ENCODE results near the gene MTERF4.
A peak's percentile ranks its signal among the peaks of the same experiment; 100 is the strongest.

The MTERF4 gene

DNA sequence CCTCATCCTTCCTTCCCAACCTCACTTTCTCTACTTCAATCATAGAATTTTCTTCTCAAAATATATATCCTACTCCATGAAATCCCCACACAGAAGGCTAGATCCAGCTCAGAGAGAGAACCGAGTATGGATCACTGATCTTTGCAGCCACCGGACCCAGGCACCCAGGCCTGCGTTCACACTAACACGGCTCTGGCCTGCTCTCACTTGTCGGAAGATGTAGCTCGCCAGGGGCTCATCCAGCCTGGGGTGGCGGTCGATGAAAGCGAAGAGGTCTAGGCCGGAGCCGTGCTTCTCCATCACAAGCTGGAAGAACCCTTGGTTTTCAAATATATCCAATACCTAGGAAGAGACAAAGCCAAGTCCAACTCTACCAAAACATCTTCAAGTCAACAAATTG, 12.7 kb upstream of the MTERF4 start:
- TF ChIP-seq SPI1 (IDR thresholded peaks at IDR 0.05; ENCODE audit: low read depth, low read length) (no peak), PAX5 (IDR thresholded peaks at IDR 0.05; ENCODE audit: insufficient read depth, low read length, severe bottlenecking) (no peak), TAF1 (IDR thresholded peaks at IDR 0.05; ENCODE audit: low read depth, low read length) (no peak), POLR2AphosphoS5 (IDR thresholded peaks at IDR 0.05; ENCODE audit: low read depth, low read length) (no peak)
- DNase-seq (ENCODE audit: insufficient read length, low spot score) (no peak), FAIRE-seq (no peak)

GRCh38 chr2:241112592-241112991, 10.5 kb upstream of the MTERF4 start:
- FAIRE-seq (peak; percentile 87), DNase-seq (ENCODE audit: insufficient read length, low spot score) (no peak)
- TF ChIP-seq TAF1 (IDR thresholded peaks at IDR 0.05; ENCODE audit: low read depth, low read length) (no peak), POU2F2 (IDR thresholded peaks at IDR 0.05; ENCODE audit: low read depth, low read length) (no peak)

- no peak for DNase-seq (ENCODE audit: insufficient read length, low spot score)
- FAIRE-seq: peak; percentile 23
- no peak for TF ChIP-seq PAX5 (IDR thresholded peaks at IDR 0.05; ENCODE audit: insufficient read depth, low read length, severe bottlenecking)
- no peak for TF ChIP-seq POU2F2 (IDR thresholded peaks at IDR 0.05; ENCODE audit: low read depth, low read length)
- no peak for TF ChIP-seq SPI1 (IDR thresholded peaks at IDR 0.05; ENCODE audit: low read depth, low read length)
- TF ChIP-seq POLR2A (IDR thresholded peaks at IDR 0.05; ENCODE audit: low read depth, low read length): no peak
- TF ChIP-seq POLR2AphosphoS5 (IDR thresholded peaks at IDR 0.05; ENCODE audit: low read depth, low read length): no peak
- TF ChIP-seq TAF1 (IDR thresholded peaks at IDR 0.05; ENCODE audit: low read depth, low read length): no peak
Measured at GRCh38 chr2:241112046-241112445, 10.0 kb upstream of the MTERF4 start.

DNA sequence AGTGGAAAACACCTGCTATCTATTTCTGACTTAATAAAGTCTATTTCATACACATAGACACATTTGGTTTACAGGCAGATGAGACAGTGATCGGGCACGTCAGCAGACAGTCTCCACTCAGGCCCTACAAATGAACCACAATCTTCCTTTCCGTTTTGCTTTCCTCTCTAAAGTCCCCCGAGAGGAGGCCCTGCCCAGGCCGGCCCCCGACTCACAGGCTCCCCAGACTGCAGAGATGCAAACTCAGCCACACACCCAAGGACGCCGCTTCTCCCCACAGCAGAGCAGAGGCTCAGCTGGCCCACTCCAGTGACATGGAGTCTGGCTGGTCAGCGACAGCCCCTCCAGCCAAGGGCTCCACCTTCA, 9.3 kb upstream of the MTERF4 start:
- DNase-seq (ENCODE audit: insufficient read length, low spot score): no peak
- FAIRE-seq: no peak
- TF ChIP-seq POLR2A (IDR thresholded peaks at IDR 0.05; ENCODE audit: low read depth, low read length) (peak; percentile 20; the same call in 1 of the 2 replicates), SPI1 (IDR thresholded peaks at IDR 0.05; ENCODE audit: low read depth, low read length) (no peak), TAF1 (IDR thresholded peaks at IDR 0.05; ENCODE audit: low read depth, low read length) (peak; percentile 55; the same call in 1 of the 2 replicates), POU2F2 (IDR thresholded peaks at IDR 0.05; ENCODE audit: low read depth, low read length) (0 out of 2 replicates have a peak, but pooled peaks have one; percentile 33), POLR2AphosphoS5 (IDR thresholded peaks at IDR 0.05; ENCODE audit: low read depth, low read length) (0 out of 2 replicates have a peak, but pooled peaks have one; percentile 39), PAX5 (IDR thresholded peaks at IDR 0.05; ENCODE audit: insufficient read depth, low read length, severe bottlenecking) (no peak)

DNA sequence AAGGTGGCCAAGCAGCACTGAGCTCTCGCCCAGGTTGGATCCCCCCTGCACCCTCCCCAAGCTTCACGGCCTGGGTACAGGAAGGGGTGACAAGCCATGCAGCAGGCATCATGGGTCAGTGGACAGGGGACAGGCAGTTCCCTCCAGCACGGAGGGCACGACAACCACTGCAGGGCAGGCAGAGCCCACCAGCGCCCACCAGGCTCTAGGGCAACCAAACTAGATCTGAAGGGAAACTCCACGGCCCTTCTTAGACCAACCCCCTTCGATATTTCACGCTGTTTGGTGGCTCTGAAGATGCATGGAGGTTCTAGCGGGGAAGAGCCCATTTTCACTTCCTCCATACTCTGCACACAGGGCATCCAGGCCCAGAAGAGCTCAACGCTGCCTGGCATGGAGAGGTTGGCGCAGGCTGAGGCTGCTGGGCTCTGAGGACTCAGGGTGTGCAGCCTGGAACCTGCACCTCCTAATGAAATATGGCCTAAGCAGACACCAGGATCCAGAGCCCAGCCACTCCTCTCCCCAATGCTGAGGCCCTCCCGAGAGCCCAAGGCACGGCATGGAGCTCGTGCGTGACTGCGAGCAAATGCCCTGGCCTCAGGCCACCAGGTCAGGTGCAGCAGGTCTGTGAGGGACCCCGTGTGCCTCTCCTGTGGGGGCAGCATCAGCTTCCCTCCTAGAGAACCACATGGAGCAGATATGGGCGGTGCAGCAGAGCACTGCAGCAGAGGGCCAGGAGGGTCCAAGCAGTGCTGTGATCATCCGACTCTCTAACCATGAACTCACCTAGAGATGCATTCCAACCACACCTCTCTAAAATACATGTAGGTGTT, 8.7 kb upstream of the MTERF4 start:
- DNase-seq (ENCODE audit: insufficient read length, low spot score): no peak
- FAIRE-seq: peak; percentile 95

DNA sequence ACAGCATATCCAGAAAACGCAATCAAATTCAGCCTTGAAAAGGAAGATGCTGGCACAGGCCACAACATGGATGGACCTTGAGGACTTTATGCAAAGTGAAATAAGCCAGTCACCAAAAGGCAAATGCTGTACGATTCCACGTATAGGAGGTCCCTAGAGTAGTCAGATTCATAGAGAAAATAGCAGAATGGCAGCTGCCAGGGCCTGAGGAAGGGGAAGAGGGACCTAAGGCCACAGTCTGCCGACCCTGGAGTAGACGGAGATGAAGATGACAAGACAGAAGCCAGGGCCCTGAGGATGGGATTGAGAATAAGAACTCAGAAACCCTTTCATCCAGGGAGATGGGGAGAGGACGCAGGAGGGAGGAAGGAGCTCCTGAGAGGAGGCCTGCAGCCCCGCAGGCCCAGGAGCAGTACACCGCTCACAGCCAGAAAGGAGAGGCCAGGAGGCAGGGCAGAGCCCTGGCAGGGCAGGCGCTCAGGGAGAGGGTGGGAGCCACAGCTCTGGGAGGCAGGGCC, 8.1 kb upstream of the MTERF4 start:
- FAIRE-seq (no peak), DNase-seq (ENCODE audit: insufficient read length, low spot score) (no peak)
- no peak for TF ChIP-seq TAF1 (IDR thresholded peaks at IDR 0.05; ENCODE audit: low read depth, low read length)
- no peak for TF ChIP-seq POLR2A (IDR thresholded peaks at IDR 0.05; ENCODE audit: low read depth, low read length)
- no peak for TF ChIP-seq PAX5 (IDR thresholded peaks at IDR 0.05; ENCODE audit: insufficient read depth, low read length, severe bottlenecking)
- TF ChIP-seq SPI1 (IDR thresholded peaks at IDR 0.05; ENCODE audit: low read depth, low read length): no peak

More for the DNA sequence above, 8.7 kb upstream of the MTERF4 start:
- 0 out of 2 replicates have a peak, but pooled peaks have one; percentile 58 for TF ChIP-seq POLR2A (IDR thresholded peaks at IDR 0.05; ENCODE audit: low read depth, low read length)
- TF ChIP-seq TAF1 (IDR thresholded peaks at IDR 0.05; ENCODE audit: low read depth, low read length): peak; percentile 46; the same call in 1 of the 2 replicates
- TF ChIP-seq POLR2AphosphoS5 (IDR thresholded peaks at IDR 0.05; ENCODE audit: low read depth, low read length): peak; percentile 53
- no peak for TF ChIP-seq PAX5 (IDR thresholded peaks at IDR 0.05; ENCODE audit: insufficient read depth, low read length, severe bottlenecking)
- no peak for TF ChIP-seq POU2F2 (IDR thresholded peaks at IDR 0.05; ENCODE audit: low read depth, low read length)
- peak; percentile 89 for TF ChIP-seq SPI1 (IDR thresholded peaks at IDR 0.05; ENCODE audit: low read depth, low read length)

DNA sequence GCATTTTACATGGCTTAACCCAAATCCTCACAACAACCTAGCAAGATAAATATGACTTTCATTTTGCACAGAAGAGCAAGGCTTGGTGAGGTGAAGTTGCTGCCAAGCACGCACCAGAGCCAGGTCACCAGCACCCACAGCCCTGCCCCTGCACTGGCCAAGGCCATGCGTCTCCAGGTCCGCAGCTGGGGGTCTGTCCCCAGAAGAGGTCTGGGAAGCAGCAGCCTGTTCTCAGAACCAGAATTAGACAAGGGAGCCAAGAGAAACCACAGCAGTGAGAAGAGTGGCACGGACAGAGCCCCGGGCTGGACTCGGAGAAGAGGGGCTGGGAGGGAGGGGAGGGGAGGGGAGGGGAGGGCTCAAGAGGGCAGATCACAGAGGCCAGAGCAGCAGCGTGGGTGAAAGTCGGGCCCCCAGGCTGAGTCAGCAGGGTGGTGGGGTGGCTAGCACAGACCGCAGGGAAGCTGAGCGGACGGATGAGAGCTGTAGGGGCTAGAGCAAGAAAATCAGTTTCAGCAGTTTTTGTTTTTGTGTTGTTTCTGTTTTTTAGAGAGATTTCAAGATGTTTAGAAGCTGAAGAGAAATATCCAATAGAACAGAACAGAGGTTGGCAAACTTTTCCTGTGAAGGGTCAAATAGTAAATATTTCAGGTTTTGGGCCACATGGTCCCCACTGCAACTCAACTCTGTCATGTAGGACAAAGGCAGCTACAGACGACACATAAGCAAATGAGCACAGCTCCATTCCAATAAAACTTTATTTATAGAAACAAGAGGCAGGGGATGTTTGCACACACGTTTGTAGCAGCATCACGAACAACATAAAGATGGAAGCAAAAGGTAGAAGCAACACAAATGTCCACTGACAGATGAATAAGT, 7.4 kb upstream of the MTERF4 start:
- DNase-seq (ENCODE audit: insufficient read length, low spot score) (no peak), FAIRE-seq (peak; percentile 28)
- no peak for TF ChIP-seq SPI1 (IDR thresholded peaks at IDR 0.05; ENCODE audit: low read depth, low read length)
- no peak for TF ChIP-seq PAX5 (IDR thresholded peaks at IDR 0.05; ENCODE audit: insufficient read depth, low read length, severe bottlenecking)
- TF ChIP-seq POU2F2 (IDR thresholded peaks at IDR 0.05; ENCODE audit: low read depth, low read length): no peak
- no peak for TF ChIP-seq TAF1 (IDR thresholded peaks at IDR 0.05; ENCODE audit: low read depth, low read length)
- TF ChIP-seq POLR2AphosphoS5 (IDR thresholded peaks at IDR 0.05; ENCODE audit: low read depth, low read length): no peak
- no peak for TF ChIP-seq POLR2A (IDR thresholded peaks at IDR 0.05; ENCODE audit: low read depth, low read length)

DNA sequence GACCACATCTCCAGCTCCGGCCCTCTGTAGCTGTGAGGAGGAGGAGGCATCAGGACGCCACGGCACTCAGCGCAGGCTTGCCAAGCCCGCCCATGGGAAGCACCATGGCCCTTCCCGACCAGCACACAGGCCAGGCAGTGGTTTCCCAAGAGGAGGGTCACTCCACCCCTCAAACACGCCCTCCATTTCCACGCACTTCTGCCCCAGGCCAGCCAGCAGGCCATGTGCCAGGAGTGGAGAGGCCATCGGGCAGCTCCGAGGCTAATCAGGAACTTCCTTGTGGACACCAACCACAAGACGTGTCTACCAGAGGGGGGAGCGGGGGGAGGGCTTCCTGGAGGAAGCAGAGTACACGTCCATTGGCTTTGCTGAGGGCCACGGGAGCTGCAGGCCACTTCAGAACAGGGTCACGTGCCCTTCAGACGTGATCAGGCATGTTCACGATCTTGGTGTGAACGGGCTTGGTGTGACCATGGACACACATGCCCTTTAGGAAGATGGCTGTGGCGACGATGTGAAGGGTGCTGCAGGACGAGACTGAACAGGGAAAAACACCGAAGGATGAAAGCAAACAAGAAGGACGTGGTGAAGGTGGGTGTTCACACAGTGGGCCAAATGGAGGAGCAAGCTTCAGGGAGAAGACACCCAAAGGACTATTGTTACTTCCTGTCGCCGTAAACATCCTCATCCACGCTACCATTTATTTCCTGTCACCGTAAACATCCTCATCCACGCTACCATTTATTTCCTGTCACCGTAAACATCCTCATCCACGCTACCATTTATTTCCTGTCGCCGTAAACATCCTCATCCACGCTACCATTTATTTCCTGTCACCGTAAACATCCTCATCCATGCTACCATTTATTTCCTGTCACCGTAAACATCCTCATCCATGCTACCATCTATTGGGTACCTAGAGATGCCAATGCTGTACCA, 6.5 kb upstream of the MTERF4 start:
- DNase-seq (ENCODE audit: insufficient read length, low spot score): no peak
- TF ChIP-seq PAX5 (IDR thresholded peaks at IDR 0.05; ENCODE audit: insufficient read depth, low read length, severe bottlenecking) (no peak), POU2F2 (IDR thresholded peaks at IDR 0.05; ENCODE audit: low read depth, low read length) (no peak), TAF1 (IDR thresholded peaks at IDR 0.05; ENCODE audit: low read depth, low read length) (no peak), POLR2A (IDR thresholded peaks at IDR 0.05; ENCODE audit: low read depth, low read length) (no peak), POLR2AphosphoS5 (IDR thresholded peaks at IDR 0.05; ENCODE audit: low read depth, low read length) (no peak), SPI1 (IDR thresholded peaks at IDR 0.05; ENCODE audit: low read depth, low read length) (no peak)
- FAIRE-seq: peak; percentile 92
